Calu3 (cell line): ENCODE data around the gene ANKMY1. TPM values are rescaled to one million over a fixed set of nuclear protein-coding genes. Genes with fewer than 3 reads are reported as not detected.

Experiments
- BruUV-seq: library from RNA; stranded (reverse); fragments of 400-500 nt; replicated peaks from 2 replicates; lab custom pipeline; 2021; lab: Mats Ljungman, UMichigan
- CTCF ChIA-PET: fragments of 300-600 bp; sonication (Branson Sonifier 250); formaldehyde crosslinking; loops from one replicate; lab custom pipeline; 2022; ENCODE audit warnings: antibody characterized with exemption; lab: Charles Lee
- DNase-seq: peaks from one replicate; pipeline ENCODE4 v3.0.0; 2022
- H3K27ac Mint-ChIP-seq: one replicate; pipeline ENCODE4 v1.8.0; 2022; ENCODE audit warnings: mixed read lengths; ENCODE audit not compliant: unreplicated experiment
- H3K27me3 Mint-ChIP-seq: one replicate; pipeline ENCODE4 v1.8.0; 2022; ENCODE audit warnings: mixed read lengths; ENCODE audit not compliant: unreplicated experiment
- H3K36me3 Mint-ChIP-seq: one replicate; pipeline ENCODE4 v1.8.0; 2022; ENCODE audit warnings: mild to moderate bottlenecking, moderate library complexity, mixed read lengths; ENCODE audit not compliant: insufficient read depth, unreplicated experiment
- H3K4me1 Mint-ChIP-seq: one replicate; pipeline ENCODE4 v1.8.0; 2022; ENCODE audit warnings: mild to moderate bottlenecking, low read depth, mixed read lengths; ENCODE audit not compliant: unreplicated experiment
- H3K4me3 Mint-ChIP-seq: one replicate; pipeline ENCODE4 v1.8.0; 2022; ENCODE audit warnings: mild to moderate bottlenecking, low read depth, moderate library complexity, mixed read lengths; ENCODE audit not compliant: unreplicated experiment
- H3K9me3 Mint-ChIP-seq: one replicate; pipeline ENCODE4 v1.8.0; 2022; ENCODE audit warnings: low read depth, mixed read lengths; ENCODE audit not compliant: unreplicated experiment
- CTCF ChIP-seq: fragments of 200-600 bp; IDR thresholded peaks from one replicate; pipeline ENCODE4 v1.8.0; 2022; ENCODE audit warnings: antibody characterized with exemption; ENCODE audit not compliant: unreplicated experiment
- intact Hi-C: fragments of 100-400 bp; cut with micrococcal nuclease; formaldehyde crosslinking; loops from one replicate; pipeline ENCODE4 v1.10.0; 2022; ENCODE audit not compliant: unreplicated experiment
- microRNA-seq: library from miRNA; unstranded; fragments of <30 nt; microRNA quantifications from one replicate; pipeline ENCODE4 v1.2.0, GENCODE V29; 2022
- total RNA-seq: library from RNA; stranded (reverse); gene quantifications from 2 replicates; pipeline ENCODE4 v1.2.3, GENCODE V29; 2022

The ANKMY1 gene
- total RNA-seq, 1 experiment from 2014 or later = 38.2 TPM

GRCh38 chr2:240431271-240431660 lies 126.5 kb downstream of the ANKMY1 start:
- intact Hi-C loops = loop anchor here (10.0 kb wide), 1 partner anchor 126 kb away; no protein-coding TSS in a partner anchor
- peaks cover 4% of the 10 kb centered on the region for H3K9me3 Mint-ChIP-seq
- no peak for TF ChIP-seq CTCF
- BruUV-seq = no TSS peak
- H3K4me3 Mint-ChIP-seq = no peak overlapping the region
- peaks cover 22% of the 10 kb centered on the region for H3K27me3 Mint-ChIP-seq
- H3K27ac Mint-ChIP-seq = no peak overlapping the region
- peaks cover 30% of the 10 kb centered on the region for H3K36me3 Mint-ChIP-seq
- H3K4me1 Mint-ChIP-seq = peaks cover 19% of the 10 kb centered on the region
- DNase-seq = no peak
- CTCF ChIA-PET = interaction anchor here (0.5 to 1.1 kb wide), 2 partner anchors 104 to 370 kb away, joined by 3 to 4 read pairs; no protein-coding TSS in a partner anchor

GRCh38 chr2:240430595-240430994 lies 127.2 kb downstream of the ANKMY1 start:
- Mint-ChIP-seq H3K27me3 (peaks cover 27% of the 10 kb centered on the region), H3K36me3 (peaks cover 29% of the 10 kb centered on the region), H3K9me3 (peaks cover 6% of the 10 kb centered on the region), H3K4me3 (no peak overlapping the region), H3K4me1 (peaks cover 19% of the 10 kb centered on the region), H3K27ac (no peak overlapping the region)
- intact Hi-C loops = loop anchor here (10.0 kb wide), 1 partner anchor 126 kb away; no protein-coding TSS in a partner anchor
- TF ChIP-seq CTCF = no peak
- CTCF ChIA-PET = interaction anchor here (0.5 kb wide), 1 partner anchor 103 kb away, joined by 4 read pairs; no protein-coding TSS in a partner anchor
- no TSS peak for BruUV-seq
- DNase-seq = no peak

- peaks cover 19% of the 10 kb centered on the region for H3K4me1 Mint-ChIP-seq
- H3K27ac Mint-ChIP-seq = no peak overlapping the region
- H3K36me3 Mint-ChIP-seq = peaks cover 27% of the 10 kb centered on the region
- no peak overlapping the region for H3K4me3 Mint-ChIP-seq
- peaks cover 6% of the 10 kb centered on the region for H3K9me3 Mint-ChIP-seq
- CTCF ChIA-PET = no interaction called here
- no peak for DNase-seq
- intact Hi-C loops = loop anchor here (10.0 kb wide), 1 partner anchor 125 kb away; no protein-coding TSS in a partner anchor
- BruUV-seq = no TSS peak
- H3K27me3 Mint-ChIP-seq = peaks cover 27% of the 10 kb centered on the region
- no peak for TF ChIP-seq CTCF
These were observed 127.8 kb downstream of the ANKMY1 start for GRCh38 chr2:240429872-240430491.

Small RNA genes within 50 kb of the gene (microRNA-seq; reads per million reads assigned to microRNA genes)
- 493 reads per million, percentile 78 among the genes with 10 or more reads in this experiment for gene MIR149

Other genes with a start within 250 kb of the ANKMY1 start
- 41.8 and 51.5 TPM in 2 replicates for gene GPC1, start 122.3 kb downstream of the ANKMY1 start, total RNA-seq
- 5.1 and 8.5 TPM in 2 replicates for gene DUSP28, start 2.4 kb upstream of the ANKMY1 start, total RNA-seq
- 80.6 and 82.9 TPM in 2 replicates for gene RNPEPL1, start 10.5 kb upstream of the ANKMY1 start, total RNA-seq
- 49.3 and 52.6 TPM in 2 replicates for gene CAPN10, start 28.7 kb upstream of the ANKMY1 start, total RNA-seq
- 40.3 and 49.4 TPM in 2 replicates for gene GPR35, start 67.5 kb upstream of the ANKMY1 start, total RNA-seq
- not detected in 2 replicates for gene AQP12B, start 124.9 kb upstream of the ANKMY1 start, total RNA-seq
- gene AQP12A, start 133.9 kb upstream of the ANKMY1 start, total RNA-seq = not detected in 2 replicates